22Rv1 (cell line): Measurements from ENCODE around the gene VWA5B1.

ENCODE experiments used
- H3K27ac ChIP-seq: fragments of 450-650 bp; 2 replicates; pipeline ENCODE4 v1.5.1; 2017
- CTCF ChIP-seq: fragments of 450-650 bp; IDR thresholded peaks from 2 replicates; pipeline ENCODE4 v1.5.1; 2017; ENCODE audit warnings: mild to moderate bottlenecking
- ZFX ChIP-seq: fragments of 450-650 bp; IDR thresholded peaks from 2 replicates; pipeline ENCODE4 v1.6.1; 2017; ENCODE audit warnings: antibody characterized with exemption, borderline replicate concordance

VWA5B1 gene

GRCh38 chr1:20373764-20374163, 83.1 kb downstream of the VWA5B1 start:
- TF ChIP-seq CTCF, result no peak
- TF ChIP-seq ZFX, result no peak
- no peak overlapping the region for H3K27ac ChIP-seq

GRCh38 chr1:20375563-20375962, 84.9 kb downstream of the VWA5B1 start:
- no peak overlapping the region for H3K27ac ChIP-seq
- TF ChIP-seq CTCF (no peak), ZFX (no peak)

- H3K27ac ChIP-seq, result no peak overlapping the region
- TF ChIP-seq ZFX (no peak), CTCF (no peak)
These were observed 85.5 kb downstream of the VWA5B1 start for GRCh38 chr1:20376171-20376570.

GRCh38 chr1:20376880-20377494, 86.3 kb downstream of the VWA5B1 start:
- H3K27ac ChIP-seq, result no peak overlapping the region
- TF ChIP-seq ZFX (no peak), CTCF (peak; percentile 89)

GRCh38 chr1:20377516-20378270, 87.0 kb downstream of the VWA5B1 start:
- H3K27ac ChIP-seq, result no peak overlapping the region
- TF ChIP-seq ZFX (no peak), CTCF (no peak)

GRCh38 chr1:20379075-20379474, 88.4 kb downstream of the VWA5B1 start:
- H3K27ac ChIP-seq, result no peak overlapping the region
- TF ChIP-seq CTCF (no peak), ZFX (no peak)

GRCh38 chr1:20380175-20380574, 89.5 kb downstream of the VWA5B1 start:
- no peak overlapping the region for H3K27ac ChIP-seq

More at GRCh38 chr1:20380175-20380574, 89.5 kb downstream of the VWA5B1 start:
- no peak for TF ChIP-seq CTCF
